ENCODE results near the gene SH3BP5.

SH3BP5 gene

DNA sequence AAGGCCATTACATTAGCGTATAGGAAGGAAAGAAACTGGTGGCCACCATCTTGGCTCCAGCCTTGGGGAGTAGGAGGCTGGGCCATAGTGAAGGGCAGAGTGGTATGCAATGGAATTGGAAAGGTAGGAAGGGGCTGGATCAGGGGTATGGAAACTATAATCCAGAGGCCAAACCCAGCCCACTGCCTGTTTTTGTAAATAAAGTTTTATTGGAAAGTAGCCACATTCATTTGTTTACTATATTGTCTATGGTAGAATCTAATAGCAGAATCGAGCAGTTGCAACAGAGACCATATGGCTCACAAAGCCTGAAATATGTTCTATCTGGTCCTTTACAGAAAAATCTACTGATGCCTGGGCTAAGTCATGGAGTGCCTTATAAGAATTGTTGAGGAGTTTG, 14.1 kb upstream of the SH3BP5 start:
- TF ChIP-seq, protein P1, sequence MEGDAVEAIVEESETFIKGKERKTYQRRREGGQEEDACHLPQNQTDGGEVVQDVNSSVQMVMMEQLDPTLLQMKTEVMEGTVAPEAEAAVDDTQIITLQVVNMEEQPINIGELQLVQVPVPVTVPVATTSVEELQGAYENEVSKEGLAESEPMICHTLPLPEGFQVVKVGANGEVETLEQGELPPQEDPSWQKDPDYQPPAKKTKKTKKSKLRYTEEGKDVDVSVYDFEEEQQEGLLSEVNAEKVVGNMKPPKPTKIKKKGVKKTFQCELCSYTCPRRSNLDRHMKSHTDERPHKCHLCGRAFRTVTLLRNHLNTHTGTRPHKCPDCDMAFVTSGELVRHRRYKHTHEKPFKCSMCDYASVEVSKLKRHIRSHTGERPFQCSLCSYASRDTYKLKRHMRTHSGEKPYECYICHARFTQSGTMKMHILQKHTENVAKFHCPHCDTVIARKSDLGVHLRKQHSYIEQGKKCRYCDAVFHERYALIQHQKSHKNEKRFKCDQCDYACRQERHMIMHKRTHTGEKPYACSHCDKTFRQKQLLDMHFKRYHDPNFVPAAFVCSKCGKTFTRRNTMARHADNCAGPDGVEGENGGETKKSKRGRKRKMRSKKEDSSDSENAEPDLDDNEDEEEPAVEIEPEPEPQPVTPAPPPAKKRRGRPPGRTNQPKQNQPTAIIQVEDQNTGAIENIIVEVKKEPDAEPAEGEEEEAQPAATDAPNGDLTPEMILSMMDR (conservative IDR thresholded peaks at IDR 0.05; ENCODE audit: low read depth, low read length), result no peak
- no peak for DNase-seq (ENCODE audit: low read depth)
- no peak overlapping the region for H3K4me3 ChIP-seq (ENCODE audit: low read depth, low read length)

DNA sequence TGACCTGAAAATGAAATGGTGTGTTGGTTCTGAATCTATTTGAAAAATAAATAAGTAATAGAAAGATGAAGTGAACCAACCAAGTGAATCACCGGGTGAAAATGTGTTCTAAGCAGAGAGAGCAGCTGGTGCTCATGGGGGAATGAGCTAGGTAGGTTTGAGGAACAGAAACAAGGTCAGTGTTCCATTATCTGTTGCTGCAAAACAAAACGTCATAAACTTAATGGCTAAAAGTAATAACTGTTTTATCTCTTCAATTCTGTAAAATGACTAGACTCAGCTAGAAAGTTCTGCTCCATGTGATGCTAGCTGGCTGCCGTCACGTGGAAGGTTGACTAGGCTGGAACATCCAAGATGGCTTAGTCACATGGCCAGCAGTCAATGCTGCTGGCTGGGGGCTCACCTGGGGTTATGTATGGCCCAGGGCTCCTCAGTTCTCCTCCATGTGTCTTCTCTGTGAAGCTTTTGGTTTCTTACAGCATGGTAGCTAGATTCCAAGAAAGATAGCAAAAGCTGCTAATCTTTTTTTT, 13.3 kb upstream of the SH3BP5 start:
- DNase-seq (ENCODE audit: low read depth), result no peak
- TF ChIP-seq, protein P1 (conservative IDR thresholded peaks at IDR 0.05; ENCODE audit: low read depth, low read length), result no peak

DNA sequence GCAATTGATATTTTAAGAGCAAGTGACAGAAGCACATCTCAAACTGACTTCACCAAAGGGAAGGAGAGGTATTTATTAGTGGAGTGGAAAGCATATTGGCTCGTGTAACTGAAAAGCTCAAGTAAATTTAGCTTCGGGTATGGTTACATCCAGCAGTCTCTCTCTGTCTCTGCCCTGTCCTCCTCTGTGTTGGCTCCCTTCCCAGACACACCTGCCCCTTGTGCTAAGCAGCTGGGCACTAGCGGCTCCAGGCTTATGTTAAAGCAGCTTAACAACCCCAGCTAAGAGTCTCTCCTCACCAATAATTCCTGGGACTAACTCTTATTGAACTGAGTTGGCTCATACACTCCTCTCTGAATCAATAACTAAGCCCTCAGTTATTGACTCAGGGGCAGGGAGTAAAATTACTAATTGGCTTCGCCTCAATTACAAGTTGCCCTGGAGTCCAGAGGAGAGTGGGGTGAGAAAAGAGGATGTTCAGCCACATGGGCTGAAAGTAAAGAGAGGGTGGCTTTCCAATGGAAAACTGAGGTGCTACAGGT, 12.8 kb upstream of the SH3BP5 start:
- no peak for DNase-seq (ENCODE audit: low read depth)
- TF ChIP-seq, protein P1 (conservative IDR thresholded peaks at IDR 0.05; ENCODE audit: low read depth, low read length), result no peak
- no peak overlapping the region for H3K4me3 ChIP-seq (ENCODE audit: low read depth, low read length)

More for the DNA sequence above, 13.3 kb upstream of the SH3BP5 start:
- no peak overlapping the region for H3K4me3 ChIP-seq (ENCODE audit: low read depth, low read length)

DNA sequence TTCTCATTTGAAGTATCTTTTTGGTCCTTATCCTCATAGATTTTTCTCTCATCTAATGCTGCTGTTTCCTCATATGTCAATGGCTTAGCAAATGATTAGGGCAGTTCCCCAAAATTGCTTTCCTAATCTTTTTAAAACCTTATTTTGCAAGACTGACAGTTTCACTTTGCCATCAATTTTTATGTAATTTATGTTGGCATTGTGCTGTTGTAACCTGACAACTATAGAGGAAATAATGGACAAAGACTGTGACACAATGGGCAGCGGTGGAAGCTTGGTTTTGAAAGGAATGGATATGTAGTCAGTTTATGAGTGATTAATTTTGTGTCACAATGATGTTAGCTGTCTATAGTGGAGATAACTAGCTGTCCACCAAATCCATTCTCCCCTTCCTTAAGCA, 10.6 kb upstream of the SH3BP5 start:
- TF ChIP-seq, protein P1 (conservative IDR thresholded peaks at IDR 0.05; ENCODE audit: low read depth, low read length), result no peak
- DNase-seq (ENCODE audit: low read depth), result no peak
- H3K4me3 ChIP-seq (ENCODE audit: low read depth, low read length), result no peak overlapping the region

DNA sequence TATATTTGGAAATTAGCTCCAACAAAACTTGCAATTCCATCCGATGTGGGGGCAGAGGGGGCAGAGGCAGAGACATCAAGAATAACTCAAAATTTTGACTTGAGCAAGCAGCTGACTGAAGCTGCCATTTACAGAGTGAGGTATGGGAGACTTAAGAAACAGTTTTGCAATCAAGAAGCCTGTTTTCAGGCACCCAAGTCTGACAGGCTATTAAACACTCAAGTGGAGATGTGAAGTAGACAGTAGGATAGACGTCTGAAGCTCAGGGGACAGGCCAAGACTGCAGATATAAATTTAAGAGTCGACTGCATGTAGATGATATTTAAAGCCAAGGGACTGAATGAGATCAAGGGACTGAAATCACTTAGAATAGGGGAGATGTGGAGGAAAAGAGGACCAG, 9.9 kb upstream of the SH3BP5 start:
- no peak for DNase-seq (ENCODE audit: low read depth)
- H3K4me3 ChIP-seq (ENCODE audit: low read depth, low read length), result no peak overlapping the region

DNA sequence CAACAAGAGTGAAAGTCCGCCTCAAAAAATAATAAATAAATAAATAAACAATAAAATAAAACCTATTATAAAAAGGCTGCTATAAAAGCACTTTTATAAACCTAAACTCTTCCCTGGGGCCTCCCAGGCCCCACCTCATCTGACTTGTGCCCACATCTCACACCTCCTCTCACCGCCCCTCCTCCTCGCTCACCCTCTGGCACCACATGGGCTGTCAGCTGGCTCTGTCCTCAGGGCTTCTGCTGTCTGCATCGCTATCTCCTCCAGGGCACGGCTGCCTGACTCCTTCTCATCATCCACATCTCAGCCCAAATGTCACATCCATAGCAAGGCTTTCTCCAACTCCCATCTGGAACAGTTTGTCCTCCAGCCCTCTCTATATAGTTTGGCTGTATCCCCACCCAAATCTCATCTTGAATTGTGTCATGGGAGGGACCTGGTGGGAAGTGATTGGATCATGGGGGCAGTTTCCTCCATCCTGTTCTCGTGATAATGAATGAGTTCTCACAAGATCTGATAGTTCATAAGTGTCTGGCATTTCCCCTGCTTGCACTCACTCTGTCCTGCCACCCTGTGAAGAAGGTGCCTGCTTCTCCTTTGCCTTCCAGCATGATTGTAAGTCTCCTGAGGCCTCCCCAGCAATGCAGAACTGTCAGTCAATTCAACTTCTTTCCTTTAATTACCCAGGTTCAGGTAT, 8.8 kb upstream of the SH3BP5 start:
- TF ChIP-seq, protein P1 (conservative IDR thresholded peaks at IDR 0.05; ENCODE audit: low read depth, low read length), result no peak
- no peak for DNase-seq (ENCODE audit: low read depth)
- H3K4me3 ChIP-seq (ENCODE audit: low read depth, low read length), result no peak overlapping the region

More for the DNA sequence above, 9.9 kb upstream of the SH3BP5 start:
- TF ChIP-seq, protein P1 (conservative IDR thresholded peaks at IDR 0.05; ENCODE audit: low read depth, low read length), result no peak
